ENCODE data around the gene RNF123.

Gene RNF123

GRCh38 chr3:49769926-49770325, 80.6 kb downstream of the RNF123 start:
- TF ChIP-seq CTCF (IDR thresholded peaks at IDR 0.05; ENCODE audit: low read depth, low read length) = no peak
- DNase-seq (ENCODE audit: low read depth in 2 of 2) = no peak
- H3K4me3 ChIP-seq (replicated peaks in 1 of 2; ENCODE audit: low read depth in 2 of 2, low read length in 2 of 2) = no peak overlapping the region

All from cardiac fibroblast (primary cell).